Stimulated activated CD4-positive, alpha-beta T cell treated with anti-CD3 and anti-CD28 coated beads, Interleukin-2, amount 100 ng/mL, for 24 hours (primary cell): ENCODE data around the gene IGF2BP1.

ENCODE experiments used
- DNase-seq, 2 donors: peaks; one replicate each; pipeline ENCODE4 v3.0.0-alpha.2; 2020

IGF2BP1 gene

DNA sequence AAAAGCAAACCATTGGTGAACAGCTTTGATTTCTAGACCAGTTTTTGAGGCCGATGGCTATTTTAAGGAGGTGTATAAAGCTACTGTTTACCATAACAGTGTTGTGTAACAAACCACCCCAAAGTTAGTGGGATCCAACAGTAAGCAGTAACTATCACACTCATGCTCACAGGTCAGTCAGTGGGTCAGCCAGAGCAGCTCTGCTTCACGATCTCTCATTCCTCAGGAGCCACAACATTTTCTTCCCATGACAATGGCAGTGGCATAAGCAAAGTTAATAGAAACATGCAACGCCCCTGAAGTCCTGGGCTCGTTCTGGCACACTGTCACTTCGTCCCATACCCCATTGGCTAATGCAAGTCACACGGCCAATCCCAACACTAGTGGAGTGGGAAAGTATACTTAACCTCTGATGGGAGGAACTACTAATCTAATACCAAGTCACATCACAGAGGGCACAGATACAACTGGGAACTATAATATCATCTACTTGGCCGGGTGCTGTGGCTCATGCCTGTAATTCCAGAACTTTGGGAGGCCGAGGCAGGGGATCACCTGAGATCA, 107.4 kb downstream of the IGF2BP1 start:
- no peak for DNase-seq
